ENCODE measurements around the gene CHD2. TPM values are rescaled to one million over a fixed set of nuclear protein-coding genes. Genes with fewer than 3 reads are reported as not detected.

CHD2 gene
- total RNA-seq, 1 experiment from 2014 or later, result 81.8 TPM

GRCh38 chr15:92898988-92899582 lies 1.0 kb upstream of the CHD2 start:
- intact Hi-C loops (cut with micrococcal nuclease; ENCODE audit: unreplicated experiment) (no loop called here), in situ Hi-C loops (cut with HindIII; ENCODE audit: low pct_unique_long_range_greater_than_20kb, low sequenced_read_pairs) (no loop called here)
- no TSS peak for BruUV-seq (replicated peaks)
- H3K36me3 ChIP-seq (ENCODE audit: control insufficient read depth, insufficient read depth, low read length), result peaks cover 70% of the 10 kb centered on the region
- DNase-seq (ENCODE audit: low read depth, low spot score), result no peak
- POLR2A ChIA-PET, result interaction anchor here (0.6 to 1.6 kb wide), 3 partner anchors 17 to 21 kb away, joined by 7 to 26 read pairs (median 8); no protein-coding TSS in a partner anchor
- H3K4me1 ChIP-seq (ENCODE audit: control insufficient read depth, insufficient read depth, low read length), result peaks cover 27% of the 10 kb centered on the region; the same call in 1 of the 2 replicates
- CTCF ChIA-PET, result interaction anchor here (0.5 to 1.1 kb wide), 2 partner anchors 14 to 17 kb away, joined by 5 to 8 read pairs; no protein-coding TSS in a partner anchor
- H3K27ac ChIP-seq (ENCODE audit: low read length), result peak overlapping the region; percentile 100
- ATAC-seq, result no peak
- H3K9me3 ChIP-seq (ENCODE audit: control insufficient read depth, insufficient read depth, low read depth, low read length), result no peaks in the 10 kb centered on the region
- H3K4me3 ChIP-seq (ENCODE audit: low read depth in 2 of 2, low read length in 2 of 2), result no peak overlapping the region
- TF ChIP-seq REST (IDR thresholded peaks at IDR 0.05; ENCODE audit: insufficient read depth in 1 of 2, low read depth in 2 of 2, low read length in 1 of 2) (no peak), TCF7L2 (IDR thresholded peaks at IDR 0.05; ENCODE audit: low read depth, low read length) (no peak), CTCF (IDR thresholded peaks at IDR 0.05) (no peak), SIN3A (IDR thresholded peaks at IDR 0.05; ENCODE audit: borderline replicate concordance, insufficient read depth, low read depth, low read length) (no peak), POLR2AphosphoS5 (IDR thresholded peaks at IDR 0.05; ENCODE audit: low read depth, low read length) (no peak)
- H3K27me3 ChIP-seq (ENCODE audit: control insufficient read depth, insufficient read depth, low read length), result no peaks in the 10 kb centered on the region

- CTCF ChIA-PET, result interaction anchor here (0.5 to 1.1 kb wide), 2 partner anchors 15 to 17 kb away, joined by 5 to 8 read pairs; no protein-coding TSS in a partner anchor
- ATAC-seq (no peak), DNase-seq (ENCODE audit: low read depth, low spot score) (no peak)
- intact Hi-C loops (cut with micrococcal nuclease; ENCODE audit: unreplicated experiment), result no loop called here
- in situ Hi-C loops (cut with HindIII; ENCODE audit: low pct_unique_long_range_greater_than_20kb, low sequenced_read_pairs), result no loop called here
- no peaks in the 10 kb centered on the region for H3K27me3 ChIP-seq (ENCODE audit: control insufficient read depth, insufficient read depth, low read length)
- TF ChIP-seq TCF7L2 (IDR thresholded peaks at IDR 0.05; ENCODE audit: low read depth, low read length), result no peak
- TF ChIP-seq POLR2AphosphoS5 (IDR thresholded peaks at IDR 0.05; ENCODE audit: low read depth, low read length), result no peak
- TF ChIP-seq CTCF (IDR thresholded peaks at IDR 0.05), result peak; percentile 64; the same call in 1 of the 2 replicates
- no peak for TF ChIP-seq SIN3A (IDR thresholded peaks at IDR 0.05; ENCODE audit: borderline replicate concordance, insufficient read depth, low read depth, low read length)
- no peak for TF ChIP-seq REST (IDR thresholded peaks at IDR 0.05; ENCODE audit: insufficient read depth in 1 of 2, low read depth in 2 of 2, low read length in 1 of 2)
- no peaks in the 10 kb centered on the region for H3K9me3 ChIP-seq (ENCODE audit: control insufficient read depth, insufficient read depth, low read depth, low read length)
- POLR2A ChIA-PET, result interaction anchor here (0.6 to 1.6 kb wide), 5 partner anchors 13 to 94 kb away, joined by 4 to 26 read pairs (median 8); no protein-coding TSS in a partner anchor
- H3K36me3 ChIP-seq (ENCODE audit: control insufficient read depth, insufficient read depth, low read length), result peaks cover 66% of the 10 kb centered on the region
- H3K4me3 ChIP-seq (ENCODE audit: low read depth in 2 of 2, low read length in 2 of 2), result peak overlapping the region in 1 of 2 experiments; percentile 71; a peak in 2 of 4 replicates
- H3K27ac ChIP-seq (ENCODE audit: low read length), result peak overlapping the region; percentile 100
- no TSS peak for BruUV-seq (replicated peaks)
- H3K4me1 ChIP-seq (ENCODE audit: control insufficient read depth, insufficient read depth, low read length), result peaks cover 25% of the 10 kb centered on the region; the same call in 1 of the 2 replicates
Measured at GRCh38 chr15:92899601-92899947, 550 bp upstream of the CHD2 start.
